Measurements from ENCODE around the gene ZNF546.
A peak's percentile ranks its signal among the peaks of the same experiment; 100 is the strongest.
"Not testable (repeated sequence)": the region's sequence is repeated elsewhere in the genome, so short reads cannot be mapped to it uniquely, and the experiment has no call there.

ZNF546 gene

GRCh38 chr19:40026597-40026970 lies 29.7 kb downstream of the ZNF546 start:
- TF ChIP-seq, protein P1, sequence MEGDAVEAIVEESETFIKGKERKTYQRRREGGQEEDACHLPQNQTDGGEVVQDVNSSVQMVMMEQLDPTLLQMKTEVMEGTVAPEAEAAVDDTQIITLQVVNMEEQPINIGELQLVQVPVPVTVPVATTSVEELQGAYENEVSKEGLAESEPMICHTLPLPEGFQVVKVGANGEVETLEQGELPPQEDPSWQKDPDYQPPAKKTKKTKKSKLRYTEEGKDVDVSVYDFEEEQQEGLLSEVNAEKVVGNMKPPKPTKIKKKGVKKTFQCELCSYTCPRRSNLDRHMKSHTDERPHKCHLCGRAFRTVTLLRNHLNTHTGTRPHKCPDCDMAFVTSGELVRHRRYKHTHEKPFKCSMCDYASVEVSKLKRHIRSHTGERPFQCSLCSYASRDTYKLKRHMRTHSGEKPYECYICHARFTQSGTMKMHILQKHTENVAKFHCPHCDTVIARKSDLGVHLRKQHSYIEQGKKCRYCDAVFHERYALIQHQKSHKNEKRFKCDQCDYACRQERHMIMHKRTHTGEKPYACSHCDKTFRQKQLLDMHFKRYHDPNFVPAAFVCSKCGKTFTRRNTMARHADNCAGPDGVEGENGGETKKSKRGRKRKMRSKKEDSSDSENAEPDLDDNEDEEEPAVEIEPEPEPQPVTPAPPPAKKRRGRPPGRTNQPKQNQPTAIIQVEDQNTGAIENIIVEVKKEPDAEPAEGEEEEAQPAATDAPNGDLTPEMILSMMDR (conservative IDR thresholded peaks at IDR 0.05; ENCODE audit: low read length), result no peak
- no peak overlapping the region for H3K4me3 ChIP-seq (ENCODE audit: low read length)
- no peak for DNase-seq (ENCODE audit: low read depth)

DNA sequence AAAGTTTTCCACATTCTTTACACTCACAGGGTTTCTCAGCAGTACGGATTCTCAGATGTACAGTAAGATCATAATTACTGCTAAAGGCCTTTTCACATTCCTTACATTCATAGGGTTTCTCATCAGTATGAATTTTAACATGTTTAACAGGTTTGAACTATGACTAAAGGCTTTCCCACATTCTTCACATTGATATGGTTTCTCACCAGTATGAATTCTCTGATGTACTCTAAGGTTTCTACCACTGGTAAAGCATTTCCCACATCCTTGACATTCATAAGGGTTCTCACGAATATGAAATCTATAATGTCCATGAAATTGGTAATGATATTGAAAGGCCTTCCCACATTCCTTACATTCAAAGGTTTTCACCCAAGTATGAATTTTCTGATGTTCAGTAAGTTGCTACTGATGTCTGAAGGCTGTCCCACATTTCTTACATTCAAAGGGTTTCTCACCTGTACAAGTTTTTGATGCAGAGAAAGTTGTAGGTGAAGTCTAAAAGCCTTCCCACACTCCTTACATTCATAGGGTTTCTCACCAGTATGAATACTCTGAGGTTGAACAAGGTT lies 37.2 kb downstream of the ZNF546 start:
- TF ChIP-seq, protein P1 (conservative IDR thresholded peaks at IDR 0.05; ENCODE audit: low read length), result no peak

DNA sequence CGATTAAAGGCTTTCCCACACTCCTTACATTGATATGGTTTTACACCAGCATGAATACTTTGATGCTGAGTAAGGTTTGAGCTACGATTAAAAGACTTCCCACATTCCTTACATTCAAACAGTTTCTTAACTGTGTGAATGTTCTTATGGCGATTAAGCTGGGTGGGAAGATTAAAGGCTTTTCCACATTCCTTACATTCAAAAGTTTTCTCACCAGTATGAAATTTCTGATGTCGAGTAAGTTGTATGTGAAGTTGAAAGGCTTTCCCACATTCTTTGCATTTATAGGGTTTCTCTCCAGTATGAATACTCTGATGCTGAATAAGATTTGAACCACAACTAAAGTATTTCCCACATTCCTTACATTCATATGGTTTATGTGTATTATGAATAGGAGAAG lies 39.1 kb downstream of the ZNF546 start:
- TF ChIP-seq, protein P1 (conservative IDR thresholded peaks at IDR 0.05; ENCODE audit: low read length), result no peak
- no peak overlapping the region for H3K4me3 ChIP-seq (ENCODE audit: low read length)
- DNase-seq (ENCODE audit: low read depth), result peak; percentile 14

More for the DNA sequence above, 37.2 kb downstream of the ZNF546 start:
- no peak for DNase-seq (ENCODE audit: low read depth)
- no peak overlapping the region for H3K4me3 ChIP-seq (ENCODE audit: low read length)

DNA sequence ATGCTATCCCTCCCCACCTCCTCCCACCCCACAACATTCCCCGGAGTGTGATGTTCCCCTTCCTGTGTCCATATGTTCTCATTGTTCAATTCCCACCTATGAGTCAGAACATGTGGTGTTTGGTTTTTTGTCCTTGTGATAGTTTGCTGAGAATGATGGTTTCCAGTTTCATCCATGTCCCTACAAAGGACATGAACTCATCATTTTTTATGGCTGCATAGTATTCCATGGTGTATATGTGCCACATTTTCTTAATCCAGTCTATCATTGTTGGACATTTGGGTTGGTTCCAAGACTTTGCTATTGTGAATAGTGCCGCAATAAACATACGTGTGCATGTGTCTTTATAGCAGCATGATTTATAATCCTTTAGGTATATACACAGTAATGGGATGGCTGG lies 41.2 kb downstream of the ZNF546 start:
- H3K4me3 ChIP-seq (ENCODE audit: low read length); DNase-seq (ENCODE audit: low read depth): not testable (repeated sequence)

- H3K4me3 ChIP-seq (ENCODE audit: low read length); DNase-seq (ENCODE audit: low read depth): not testable (repeated sequence)
Observed at GRCh38 chr19:40041718-40042117, 44.9 kb downstream of the ZNF546 start.

DNA sequence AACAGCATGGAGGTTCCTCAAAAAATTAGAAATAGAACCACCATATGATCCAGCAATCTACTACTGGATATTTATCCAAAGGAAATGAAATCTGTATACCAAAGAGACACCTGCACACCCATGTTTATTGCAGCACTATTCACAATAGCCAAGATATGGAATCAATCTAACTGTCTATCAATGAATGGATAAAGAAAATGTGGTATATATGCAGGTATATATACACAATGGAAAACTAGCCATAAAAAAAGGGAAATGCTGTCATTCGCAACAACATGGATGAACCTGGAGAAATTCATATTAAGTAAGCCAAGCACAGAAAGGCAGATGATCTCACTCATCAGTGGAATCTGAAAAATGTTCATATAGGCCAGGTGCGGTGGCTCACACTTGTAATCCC lies 56.6 kb downstream of the ZNF546 start:
- no peak overlapping the region for H3K4me3 ChIP-seq (ENCODE audit: low read length)
- TF ChIP-seq, protein P1 (conservative IDR thresholded peaks at IDR 0.05; ENCODE audit: low read length), result no peak
- DNase-seq (ENCODE audit: low read depth), result no peak

- DNase-seq (ENCODE audit: low read depth), result no peak
- H3K4me3 ChIP-seq (ENCODE audit: low read length), result peak overlapping the region; percentile 92
- TF ChIP-seq, protein P1 (conservative IDR thresholded peaks at IDR 0.05; ENCODE audit: low read length), result no peak
Observed at GRCh38 chr19:40054632-40055031, 57.8 kb downstream of the ZNF546 start.

DNA sequence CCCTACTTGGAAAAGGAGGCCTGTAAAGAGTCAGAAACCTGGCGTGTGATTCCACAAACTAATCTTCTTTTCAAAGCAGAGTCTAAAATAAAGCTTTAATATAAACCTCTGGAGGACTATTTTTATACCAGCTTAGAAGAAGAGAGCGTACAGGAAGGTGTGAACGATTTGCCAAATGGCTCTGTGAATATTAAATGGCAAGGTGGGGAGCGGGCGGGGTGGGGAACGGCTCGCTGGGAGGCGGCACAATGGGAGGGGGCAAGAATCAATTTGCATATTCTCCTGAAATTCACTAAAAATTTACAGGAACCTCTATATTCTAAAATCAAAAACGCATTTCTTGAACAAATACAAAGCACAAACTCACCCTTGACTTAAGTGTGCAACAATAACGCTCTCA lies 58.2 kb downstream of the ZNF546 start:
- DNase-seq (ENCODE audit: low read depth), result no peak
- peak overlapping the region; percentile 92 for H3K4me3 ChIP-seq (ENCODE audit: low read length)
- TF ChIP-seq, protein P1 (conservative IDR thresholded peaks at IDR 0.05; ENCODE audit: low read length), result no peak
